NCI-H2081 treated with DMSO at 0.1 percent for 48 hours (cell line): ENCODE data around the gene CBX4.

Experiments
- DNase-seq: peaks from one replicate; lab custom pipeline; 2025; lab: John Stamatoyannopoulos, UW

CBX4 gene

GRCh38 chr17:79785900-79786810 is 53.1 kb downstream of the CBX4 start:
- no peak for DNase-seq

DNA sequence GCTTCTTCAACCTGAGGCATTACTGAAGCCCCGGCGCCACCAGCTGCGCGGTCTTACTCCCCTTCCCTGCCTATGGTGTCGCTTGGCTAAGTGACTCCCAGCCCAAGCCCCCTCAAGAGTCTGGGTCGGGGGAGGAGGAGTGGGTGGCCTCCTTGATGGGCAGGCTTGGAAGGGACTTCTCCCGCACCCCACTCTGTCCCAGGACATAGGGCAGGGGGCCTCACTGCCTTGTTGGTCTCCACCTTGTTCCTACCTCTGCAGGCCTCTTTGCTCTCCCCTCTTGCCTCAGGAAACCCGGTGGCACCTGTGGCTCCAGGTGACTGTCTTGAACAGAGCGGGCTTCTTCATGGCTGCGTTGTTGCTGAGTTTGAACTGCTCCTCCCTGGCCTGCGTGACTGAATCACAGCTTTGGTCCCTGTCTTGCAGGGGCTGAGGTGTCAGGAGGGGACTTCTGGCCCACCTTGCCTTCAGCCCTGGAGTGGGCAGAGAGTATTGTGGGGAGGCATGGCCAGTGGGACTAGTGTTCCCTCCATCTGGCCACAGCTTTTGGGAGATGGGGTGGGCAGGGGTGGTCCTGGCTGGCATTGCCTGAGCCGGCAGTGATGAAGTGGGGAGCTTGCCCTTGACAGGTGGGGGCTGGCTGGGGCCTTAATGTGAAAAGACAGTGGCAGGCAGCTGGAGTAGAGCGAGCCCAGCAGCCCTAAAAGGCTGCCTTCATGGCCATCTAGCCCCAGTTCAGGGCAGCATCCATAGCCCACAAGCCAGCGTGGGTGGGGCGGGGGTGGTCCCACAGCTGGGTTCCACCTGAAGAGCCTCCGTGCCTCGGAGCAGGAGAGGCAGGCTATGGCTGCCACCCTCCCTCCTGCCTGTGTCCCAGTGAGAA is 54.0 kb downstream of the CBX4 start:
- no peak for DNase-seq

GRCh38 chr17:79784353-79785016 is 54.8 kb downstream of the CBX4 start:
- no peak for DNase-seq

DNA sequence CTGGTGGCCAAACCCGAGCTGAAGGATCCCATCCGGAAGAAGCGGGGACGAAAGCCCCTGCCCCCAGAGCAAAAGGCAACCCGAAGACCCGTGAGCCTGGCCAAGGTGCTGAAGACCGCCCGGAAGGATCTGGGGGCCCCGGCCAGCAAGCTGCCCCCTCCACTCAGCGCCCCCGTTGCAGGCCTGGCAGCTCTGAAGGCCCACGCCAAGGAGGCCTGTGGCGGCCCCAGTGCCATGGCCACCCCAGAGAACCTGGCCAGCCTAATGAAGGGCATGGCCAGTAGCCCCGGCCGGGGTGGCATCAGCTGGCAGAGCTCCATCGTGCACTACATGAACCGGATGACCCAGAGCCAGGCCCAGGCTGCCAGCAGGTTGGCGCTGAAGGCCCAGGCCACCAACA is 55.3 kb downstream of the CBX4 start:
- DNase-seq, result no peak
